ENCODE measurements around the gene JADE2.

DNA sequence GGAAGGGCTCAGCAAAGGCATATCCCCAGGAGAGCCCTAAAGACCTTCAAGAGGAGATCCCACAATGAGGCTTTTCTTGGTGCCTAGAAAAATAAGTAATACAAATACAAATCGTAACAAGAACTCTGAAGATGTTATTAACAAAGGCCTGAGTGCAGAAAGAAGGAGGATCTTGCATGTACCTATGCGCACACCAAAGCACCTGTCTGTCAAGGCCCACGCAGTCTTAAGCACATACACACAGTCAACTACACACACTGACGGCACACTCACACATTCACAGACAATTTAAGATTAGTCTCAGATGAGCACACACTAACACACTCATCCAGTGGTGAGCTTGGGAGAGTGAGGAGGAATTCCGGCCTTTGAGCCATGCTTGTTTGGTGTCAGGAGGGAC, 38.5 kb downstream of the JADE2 start:
- TF ChIP-seq, protein P1, sequence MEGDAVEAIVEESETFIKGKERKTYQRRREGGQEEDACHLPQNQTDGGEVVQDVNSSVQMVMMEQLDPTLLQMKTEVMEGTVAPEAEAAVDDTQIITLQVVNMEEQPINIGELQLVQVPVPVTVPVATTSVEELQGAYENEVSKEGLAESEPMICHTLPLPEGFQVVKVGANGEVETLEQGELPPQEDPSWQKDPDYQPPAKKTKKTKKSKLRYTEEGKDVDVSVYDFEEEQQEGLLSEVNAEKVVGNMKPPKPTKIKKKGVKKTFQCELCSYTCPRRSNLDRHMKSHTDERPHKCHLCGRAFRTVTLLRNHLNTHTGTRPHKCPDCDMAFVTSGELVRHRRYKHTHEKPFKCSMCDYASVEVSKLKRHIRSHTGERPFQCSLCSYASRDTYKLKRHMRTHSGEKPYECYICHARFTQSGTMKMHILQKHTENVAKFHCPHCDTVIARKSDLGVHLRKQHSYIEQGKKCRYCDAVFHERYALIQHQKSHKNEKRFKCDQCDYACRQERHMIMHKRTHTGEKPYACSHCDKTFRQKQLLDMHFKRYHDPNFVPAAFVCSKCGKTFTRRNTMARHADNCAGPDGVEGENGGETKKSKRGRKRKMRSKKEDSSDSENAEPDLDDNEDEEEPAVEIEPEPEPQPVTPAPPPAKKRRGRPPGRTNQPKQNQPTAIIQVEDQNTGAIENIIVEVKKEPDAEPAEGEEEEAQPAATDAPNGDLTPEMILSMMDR (IDR thresholded peaks at IDR 0.05; ENCODE audit: low read depth, low read length, missing input control), result no peak
- TF ChIP-seq, protein P2, sequence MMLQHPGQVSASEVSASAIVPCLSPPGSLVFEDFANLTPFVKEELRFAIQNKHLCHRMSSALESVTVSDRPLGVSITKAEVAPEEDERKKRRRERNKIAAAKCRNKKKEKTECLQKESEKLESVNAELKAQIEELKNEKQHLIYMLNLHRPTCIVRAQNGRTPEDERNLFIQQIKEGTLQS (IDR thresholded peaks at IDR 0.05), result no peak
- TF ChIP-seq, protein P3, sequence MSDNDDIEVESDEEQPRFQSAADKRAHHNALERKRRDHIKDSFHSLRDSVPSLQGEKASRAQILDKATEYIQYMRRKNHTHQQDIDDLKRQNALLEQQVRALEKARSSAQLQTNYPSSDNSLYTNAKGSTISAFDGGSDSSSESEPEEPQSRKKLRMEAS (IDR thresholded peaks at IDR 0.05), result no peak
- TF ChIP-seq GABPA (IDR thresholded peaks at IDR 0.05 in 1 of 2, conservative IDR thresholded peaks at IDR 0.05 in 1 of 2) (no peak), RXRA (IDR thresholded peaks at IDR 0.05) (no peak), EGR1 (IDR thresholded peaks at IDR 0.05; ENCODE audit: low read depth in 2 of 2) (no peak), JUND (IDR thresholded peaks at IDR 0.05) (no peak), FOXA1 (IDR thresholded peaks at IDR 0.05) (no peak)
- TF ChIP-seq, protein P4, sequence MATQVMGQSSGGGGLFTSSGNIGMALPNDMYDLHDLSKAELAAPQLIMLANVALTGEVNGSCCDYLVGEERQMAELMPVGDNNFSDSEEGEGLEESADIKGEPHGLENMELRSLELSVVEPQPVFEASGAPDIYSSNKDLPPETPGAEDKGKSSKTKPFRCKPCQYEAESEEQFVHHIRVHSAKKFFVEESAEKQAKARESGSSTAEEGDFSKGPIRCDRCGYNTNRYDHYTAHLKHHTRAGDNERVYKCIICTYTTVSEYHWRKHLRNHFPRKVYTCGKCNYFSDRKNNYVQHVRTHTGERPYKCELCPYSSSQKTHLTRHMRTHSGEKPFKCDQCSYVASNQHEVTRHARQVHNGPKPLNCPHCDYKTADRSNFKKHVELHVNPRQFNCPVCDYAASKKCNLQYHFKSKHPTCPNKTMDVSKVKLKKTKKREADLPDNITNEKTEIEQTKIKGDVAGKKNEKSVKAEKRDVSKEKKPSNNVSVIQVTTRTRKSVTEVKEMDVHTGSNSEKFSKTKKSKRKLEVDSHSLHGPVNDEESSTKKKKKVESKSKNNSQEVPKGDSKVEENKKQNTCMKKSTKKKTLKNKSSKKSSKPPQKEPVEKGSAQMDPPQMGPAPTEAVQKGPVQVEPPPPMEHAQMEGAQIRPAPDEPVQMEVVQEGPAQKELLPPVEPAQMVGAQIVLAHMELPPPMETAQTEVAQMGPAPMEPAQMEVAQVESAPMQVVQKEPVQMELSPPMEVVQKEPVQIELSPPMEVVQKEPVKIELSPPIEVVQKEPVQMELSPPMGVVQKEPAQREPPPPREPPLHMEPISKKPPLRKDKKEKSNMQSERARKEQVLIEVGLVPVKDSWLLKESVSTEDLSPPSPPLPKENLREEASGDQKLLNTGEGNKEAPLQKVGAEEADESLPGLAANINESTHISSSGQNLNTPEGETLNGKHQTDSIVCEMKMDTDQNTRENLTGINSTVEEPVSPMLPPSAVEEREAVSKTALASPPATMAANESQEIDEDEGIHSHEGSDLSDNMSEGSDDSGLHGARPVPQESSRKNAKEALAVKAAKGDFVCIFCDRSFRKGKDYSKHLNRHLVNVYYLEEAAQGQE (IDR thresholded peaks at IDR 0.05), result no peak

Data from liver (tissue), 3 donors.